LNCAP (cell line): ENCODE data around the gene ATIC.

Source experiments
- TF ChIP-seq, protein P1 (sequence below): fragments of 450-650 bp; IDR thresholded peaks from 2 replicates; pipeline ENCODE4 v1.5.1; 2017; ENCODE audit warnings: mild to moderate bottlenecking

Gene ATIC

GRCh38 chr2:215347878-215348277 is 36.0 kb downstream of the ATIC start:
- TF ChIP-seq, protein P1, sequence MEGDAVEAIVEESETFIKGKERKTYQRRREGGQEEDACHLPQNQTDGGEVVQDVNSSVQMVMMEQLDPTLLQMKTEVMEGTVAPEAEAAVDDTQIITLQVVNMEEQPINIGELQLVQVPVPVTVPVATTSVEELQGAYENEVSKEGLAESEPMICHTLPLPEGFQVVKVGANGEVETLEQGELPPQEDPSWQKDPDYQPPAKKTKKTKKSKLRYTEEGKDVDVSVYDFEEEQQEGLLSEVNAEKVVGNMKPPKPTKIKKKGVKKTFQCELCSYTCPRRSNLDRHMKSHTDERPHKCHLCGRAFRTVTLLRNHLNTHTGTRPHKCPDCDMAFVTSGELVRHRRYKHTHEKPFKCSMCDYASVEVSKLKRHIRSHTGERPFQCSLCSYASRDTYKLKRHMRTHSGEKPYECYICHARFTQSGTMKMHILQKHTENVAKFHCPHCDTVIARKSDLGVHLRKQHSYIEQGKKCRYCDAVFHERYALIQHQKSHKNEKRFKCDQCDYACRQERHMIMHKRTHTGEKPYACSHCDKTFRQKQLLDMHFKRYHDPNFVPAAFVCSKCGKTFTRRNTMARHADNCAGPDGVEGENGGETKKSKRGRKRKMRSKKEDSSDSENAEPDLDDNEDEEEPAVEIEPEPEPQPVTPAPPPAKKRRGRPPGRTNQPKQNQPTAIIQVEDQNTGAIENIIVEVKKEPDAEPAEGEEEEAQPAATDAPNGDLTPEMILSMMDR, result no peak

GRCh38 chr2:215352602-215353001 is 40.7 kb downstream of the ATIC start:
- TF ChIP-seq, protein P1, result no peak

DNA sequence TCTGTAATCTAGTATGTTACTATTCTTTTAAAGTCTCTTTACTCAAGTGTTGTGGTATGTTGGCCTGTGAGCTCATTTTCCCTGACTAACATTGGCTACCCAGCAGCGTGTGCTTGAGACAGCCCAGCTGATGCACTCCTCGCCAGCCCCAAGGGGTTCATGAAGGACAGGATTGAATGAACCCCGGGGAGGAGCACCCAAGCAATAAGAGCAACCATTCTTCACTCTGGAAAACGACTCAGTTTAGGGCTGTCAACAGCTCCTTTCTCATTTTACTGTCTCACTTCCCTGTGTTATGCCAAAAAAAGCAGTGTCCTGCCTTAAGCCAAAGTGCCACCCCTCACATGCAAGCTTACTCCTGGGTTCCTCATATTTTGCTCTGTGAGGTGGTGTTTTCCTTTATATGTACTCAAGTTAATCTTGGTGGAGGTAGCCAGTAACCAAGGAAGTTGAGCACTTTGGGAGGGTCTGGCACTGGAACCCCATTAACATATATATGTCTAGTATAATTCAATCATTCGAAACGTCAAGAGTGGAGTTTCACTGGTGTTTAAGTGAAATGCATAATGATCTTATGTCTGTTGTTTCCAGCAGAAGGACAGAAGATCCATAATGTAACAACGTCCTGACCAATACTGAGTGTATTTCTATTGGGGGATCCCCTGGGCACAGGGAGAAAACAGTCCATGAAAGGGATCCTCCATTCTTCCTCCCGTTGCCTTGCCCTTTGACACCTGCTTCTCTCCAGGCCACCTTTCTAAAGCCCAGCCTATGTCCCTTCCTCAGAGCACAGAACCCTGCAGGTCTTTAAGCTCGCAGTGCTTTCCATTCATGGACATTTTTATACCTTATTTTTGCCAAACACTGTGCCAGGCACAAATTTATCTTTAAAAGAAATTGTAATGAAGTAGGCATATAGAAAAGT is 43.2 kb downstream of the ATIC start:
- TF ChIP-seq, protein P1, result no peak

GRCh38 chr2:215355801-215356200 is 43.9 kb downstream of the ATIC start:
- TF ChIP-seq, protein P1, result no peak

DNA sequence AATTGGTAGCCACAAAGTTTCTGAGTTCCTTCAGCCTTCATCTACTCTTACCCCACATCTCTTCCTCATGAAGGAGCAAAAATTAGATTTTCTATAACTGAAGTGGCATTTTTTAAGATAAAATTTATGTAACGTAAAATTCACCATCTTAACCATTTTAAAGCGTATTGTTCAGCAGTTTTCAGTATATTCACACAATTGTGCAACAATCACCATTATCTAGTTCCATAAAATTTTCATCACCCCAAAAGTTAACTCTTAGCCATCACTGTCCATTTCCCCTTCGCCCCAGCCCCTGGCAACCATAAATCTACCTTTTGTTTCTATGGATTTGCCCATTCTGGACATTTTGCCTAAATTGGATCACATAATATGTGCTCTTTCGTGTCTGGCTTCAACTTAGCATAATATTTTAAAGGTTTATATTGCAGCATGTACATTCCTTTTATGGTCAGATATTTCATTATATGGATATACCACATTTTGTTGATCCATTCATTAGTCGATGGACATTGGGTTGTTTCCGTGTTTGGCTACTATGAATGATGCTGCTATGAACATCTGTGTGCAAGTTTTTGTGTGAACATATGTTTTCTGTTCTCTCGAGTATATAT is 44.6 kb downstream of the ATIC start:
- TF ChIP-seq, protein P1, result no peak

DNA sequence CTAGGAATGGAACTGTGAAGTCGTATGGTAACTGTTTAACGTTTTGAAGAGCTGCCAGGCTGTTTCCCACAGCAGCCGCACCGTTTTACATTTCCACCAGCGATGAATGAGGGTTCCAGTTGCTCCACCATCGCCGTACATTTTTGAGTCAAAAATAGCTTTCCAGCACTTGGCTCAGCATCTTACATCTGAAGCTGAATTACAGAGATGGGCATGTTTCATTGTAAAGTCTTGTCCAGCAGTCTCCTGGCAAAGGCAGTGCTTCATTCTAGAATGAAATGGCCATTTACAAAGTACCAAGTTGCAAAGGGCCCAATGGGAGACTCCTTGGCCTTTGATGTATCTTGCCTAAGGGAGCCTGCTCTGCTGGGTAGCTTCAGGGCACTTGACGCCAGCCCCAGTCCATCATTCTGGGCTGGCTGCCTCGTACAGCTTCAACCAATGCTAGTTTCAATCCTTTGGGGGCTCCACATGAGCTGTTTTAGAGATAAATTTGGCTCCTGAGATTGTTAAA is 45.1 kb downstream of the ATIC start:
- TF ChIP-seq, protein P1, result no peak

- TF ChIP-seq, protein P1, result no peak
Observed at GRCh38 chr2:215357660-215358059, 45.8 kb downstream of the ATIC start.
